Raji (cell line): ENCODE data around the gene AOPEP.

Source experiments
- POLR2A ChIP-seq: IDR thresholded peaks from 2 replicates; pipeline ENCODE4 v1.6.1; 2011; ENCODE audit warnings: low read depth, low read length, control low read depth; ENCODE audit not compliant: insufficient read depth

The AOPEP gene

DNA sequence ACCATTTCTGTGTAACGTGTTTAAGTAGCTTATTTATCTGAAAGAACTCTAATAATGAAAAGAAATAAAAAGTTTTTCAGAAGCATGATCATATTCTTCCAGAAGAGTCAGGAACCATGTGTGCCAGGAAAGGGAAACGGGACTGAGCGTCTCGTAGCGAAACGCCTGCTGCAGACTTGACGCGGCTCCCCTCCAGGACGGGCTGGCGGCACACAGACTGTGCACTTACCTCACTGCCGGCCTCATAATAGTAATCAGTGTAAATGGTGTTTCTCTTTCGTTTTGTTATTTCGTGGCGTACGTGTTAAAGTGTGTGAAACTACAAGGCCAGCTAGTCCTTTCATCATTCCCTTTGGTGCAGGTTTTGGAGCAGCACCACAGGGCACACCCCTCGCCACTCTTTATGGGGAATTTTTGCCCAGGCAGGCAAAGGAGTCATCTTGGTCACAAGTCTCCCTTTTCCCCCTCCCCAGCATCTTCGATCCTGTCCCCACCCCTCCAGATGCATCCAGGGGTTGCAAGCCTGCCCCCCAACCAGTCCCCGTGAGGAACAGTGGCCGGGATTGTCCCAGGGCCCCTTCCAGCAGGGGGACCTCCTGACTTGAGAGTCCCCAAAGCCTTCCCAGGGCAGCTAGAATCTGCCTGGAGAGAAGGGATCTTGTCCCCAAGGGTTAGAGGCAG, 357.9 kb downstream of the AOPEP start:
- TF ChIP-seq POLR2A, result no peak

DNA sequence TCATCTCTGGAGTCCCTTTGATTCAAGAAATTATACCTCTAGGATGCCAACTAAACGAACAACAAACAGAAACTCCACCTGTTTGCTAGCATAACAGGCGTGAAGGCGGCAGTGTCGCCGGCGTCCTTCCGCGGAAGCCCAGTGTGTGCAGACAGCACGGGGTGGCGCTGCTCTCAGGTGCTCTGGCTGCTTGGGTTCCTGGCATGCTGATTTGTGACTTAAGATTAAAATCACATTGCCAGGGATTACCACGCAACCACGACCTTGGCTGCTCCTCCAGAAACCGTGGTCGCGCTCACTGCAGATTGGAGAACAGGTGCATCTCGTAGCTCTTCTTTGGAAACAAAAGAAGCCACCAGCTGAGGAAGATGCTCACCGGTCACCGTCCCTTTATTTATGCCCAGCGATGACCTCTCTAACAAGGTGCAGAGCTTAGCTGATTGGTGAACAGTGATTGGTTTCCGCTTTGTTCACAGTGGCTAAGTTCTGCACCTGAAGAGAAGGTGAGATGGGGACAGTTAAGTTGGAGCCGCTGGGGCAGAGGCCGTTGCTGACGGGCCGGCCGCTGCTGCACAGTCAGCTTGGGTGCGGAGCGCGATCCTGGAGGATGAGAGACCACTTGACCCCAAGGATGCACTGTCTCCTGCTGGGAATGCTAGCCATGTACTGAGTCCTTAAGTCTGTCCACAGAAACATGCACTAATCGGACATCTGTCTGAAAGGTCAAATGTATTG, 358.7 kb downstream of the AOPEP start:
- TF ChIP-seq POLR2A, result no peak

DNA sequence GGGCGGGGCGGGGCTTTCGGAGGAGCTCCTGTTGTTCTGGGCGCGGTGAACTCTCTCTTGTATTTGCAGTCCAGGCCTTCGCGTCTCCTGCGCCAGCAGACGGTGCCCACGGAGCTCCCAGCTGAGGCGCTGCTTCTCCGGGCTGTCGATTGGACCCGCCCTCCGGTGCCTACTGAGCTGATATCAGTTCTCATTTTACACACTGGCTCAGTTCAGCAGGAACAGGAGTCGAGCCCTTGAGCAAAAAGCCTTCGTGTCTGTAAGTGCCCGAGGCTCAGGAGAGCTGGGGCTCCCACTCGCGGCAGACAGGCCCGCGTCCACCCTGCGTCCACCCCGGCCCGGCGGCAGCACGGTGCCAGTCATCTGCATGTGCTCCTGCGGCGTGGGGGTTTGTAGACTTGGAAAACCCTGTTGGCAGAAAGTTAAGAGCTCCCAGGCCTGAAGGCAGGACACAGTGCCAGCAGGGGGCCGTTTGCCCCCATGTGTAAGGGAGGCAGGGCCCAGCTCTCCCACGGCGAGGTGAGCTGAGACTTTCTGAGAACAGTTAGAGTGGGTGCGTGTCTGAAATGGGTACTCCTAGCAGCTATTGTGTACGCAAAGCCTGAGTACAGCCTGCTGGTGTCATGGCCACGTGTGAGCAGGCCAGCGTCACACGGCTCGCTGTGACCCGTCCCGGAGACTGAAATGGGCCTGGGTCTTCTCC, 359.5 kb downstream of the AOPEP start:
- no peak for TF ChIP-seq POLR2A

DNA sequence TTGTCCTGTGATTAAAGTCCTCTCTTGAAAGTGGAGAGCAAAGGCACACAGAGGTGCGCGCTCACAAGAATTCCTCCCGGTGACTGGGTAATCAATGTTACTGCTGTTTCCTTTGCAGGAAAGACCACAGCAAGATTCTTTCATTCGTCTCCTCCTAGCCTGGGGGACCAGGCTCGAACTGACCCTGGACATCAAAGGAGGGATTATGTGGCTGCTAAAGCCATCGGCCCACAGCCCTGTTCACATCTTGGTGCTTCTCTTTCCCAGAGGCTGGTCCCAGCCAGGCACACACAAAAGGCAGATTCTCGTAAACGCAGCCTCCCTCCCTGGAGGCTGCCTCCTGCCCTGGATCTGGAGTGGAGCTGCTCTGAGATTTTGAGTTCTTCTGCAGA, 360.1 kb downstream of the AOPEP start:
- TF ChIP-seq POLR2A, result no peak

DNA sequence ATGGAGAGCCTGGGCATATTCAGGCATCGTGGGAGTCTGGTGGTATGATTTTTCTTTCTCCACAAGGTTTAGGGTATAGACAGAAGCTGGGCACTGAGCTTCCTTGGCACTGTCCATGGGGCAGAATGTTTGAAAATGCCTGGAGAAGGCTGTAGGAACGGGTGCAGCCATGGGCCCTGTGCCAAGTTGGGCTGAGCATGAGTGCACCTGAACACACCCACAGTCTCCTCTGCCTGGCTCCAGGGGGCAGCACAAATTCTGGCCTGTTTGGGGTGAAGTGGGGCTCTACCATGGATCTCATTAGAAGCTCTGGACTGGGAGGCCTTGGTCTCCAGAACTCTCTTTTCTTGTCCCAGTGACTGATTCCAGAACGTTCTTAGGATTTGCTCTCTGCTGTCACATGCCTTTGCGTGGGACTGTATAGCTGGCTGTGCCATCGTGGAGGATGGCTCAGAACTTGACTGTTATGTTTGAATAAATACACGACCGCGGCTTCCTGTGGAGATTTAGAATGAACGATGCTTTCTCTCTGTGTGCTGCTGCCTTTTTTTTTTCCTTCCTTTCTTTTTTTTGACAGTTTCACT, 361.3 kb downstream of the AOPEP start:
- TF ChIP-seq POLR2A, result no peak

DNA sequence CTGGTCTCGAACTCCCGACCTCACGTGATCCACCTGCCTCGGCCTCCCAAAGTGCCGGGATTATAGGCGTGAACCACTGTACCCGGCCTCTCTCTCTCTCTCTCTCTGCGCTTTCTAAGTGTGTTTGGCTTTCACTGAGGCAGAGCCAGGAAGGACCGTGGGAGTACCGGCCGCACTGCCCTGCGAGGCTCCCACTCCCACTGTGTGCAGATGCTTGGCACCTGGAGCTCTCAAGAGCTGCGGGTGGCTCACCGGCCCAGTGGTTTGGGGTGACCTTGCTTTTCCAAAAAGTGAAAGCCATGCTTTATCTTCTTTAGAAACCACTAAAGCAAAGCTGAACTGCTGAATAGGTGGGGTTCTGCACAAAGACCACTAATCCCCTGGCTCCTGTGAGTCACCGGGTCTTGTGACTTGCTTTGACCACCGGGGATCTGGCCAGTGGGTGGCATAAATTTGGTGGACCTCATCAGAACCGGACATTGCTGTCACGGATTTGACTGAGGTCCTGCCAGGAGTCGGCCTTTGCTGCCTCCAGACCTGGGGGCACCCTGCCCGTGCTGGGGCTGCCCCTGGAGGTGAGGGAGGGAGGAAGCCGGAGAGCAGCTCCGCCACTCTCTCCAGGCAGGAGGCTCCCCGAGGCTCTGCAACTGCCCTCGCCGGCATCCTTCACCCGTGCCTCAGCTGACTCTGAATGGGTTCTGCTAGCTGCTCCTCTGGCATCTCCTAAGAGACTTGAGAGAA, 362.1 kb downstream of the AOPEP start:
- no peak for TF ChIP-seq POLR2A

DNA sequence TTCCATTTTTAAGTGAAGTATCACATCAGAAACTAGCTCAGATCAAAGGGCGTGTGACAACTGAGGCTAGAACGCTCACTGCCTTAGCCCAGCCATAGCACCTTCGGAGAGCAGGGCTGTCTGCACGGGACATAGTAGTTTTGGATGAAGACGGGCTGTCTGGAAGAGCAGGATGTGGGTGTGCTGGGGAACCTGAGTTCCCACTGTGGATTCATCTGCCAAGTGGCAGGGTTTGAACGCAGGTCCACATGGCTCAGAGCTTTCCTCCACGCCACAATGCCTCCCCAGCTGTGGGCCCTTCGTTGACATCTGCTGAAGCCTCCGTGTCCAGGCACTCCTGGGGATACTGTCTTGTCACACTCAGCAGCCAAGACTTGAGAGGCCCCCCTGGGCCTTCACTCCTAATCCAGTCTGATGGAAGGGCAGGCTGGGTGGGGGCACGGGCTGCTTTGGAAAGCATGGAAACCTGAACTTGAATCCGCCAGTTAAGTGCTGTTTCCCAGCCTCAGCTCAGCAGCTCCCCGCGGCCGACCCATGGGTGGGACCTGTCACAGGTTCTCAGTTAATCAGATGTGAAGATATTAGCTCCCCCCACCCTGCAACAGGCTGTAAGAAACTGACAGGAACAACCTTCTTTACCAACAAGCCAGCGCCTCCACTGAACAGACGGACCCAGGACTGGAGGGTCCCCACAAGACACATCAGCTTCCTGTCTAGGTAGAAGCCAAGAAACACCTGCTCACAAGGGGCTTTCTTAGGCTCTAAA, 362.9 kb downstream of the AOPEP start:
- no peak for TF ChIP-seq POLR2A

DNA sequence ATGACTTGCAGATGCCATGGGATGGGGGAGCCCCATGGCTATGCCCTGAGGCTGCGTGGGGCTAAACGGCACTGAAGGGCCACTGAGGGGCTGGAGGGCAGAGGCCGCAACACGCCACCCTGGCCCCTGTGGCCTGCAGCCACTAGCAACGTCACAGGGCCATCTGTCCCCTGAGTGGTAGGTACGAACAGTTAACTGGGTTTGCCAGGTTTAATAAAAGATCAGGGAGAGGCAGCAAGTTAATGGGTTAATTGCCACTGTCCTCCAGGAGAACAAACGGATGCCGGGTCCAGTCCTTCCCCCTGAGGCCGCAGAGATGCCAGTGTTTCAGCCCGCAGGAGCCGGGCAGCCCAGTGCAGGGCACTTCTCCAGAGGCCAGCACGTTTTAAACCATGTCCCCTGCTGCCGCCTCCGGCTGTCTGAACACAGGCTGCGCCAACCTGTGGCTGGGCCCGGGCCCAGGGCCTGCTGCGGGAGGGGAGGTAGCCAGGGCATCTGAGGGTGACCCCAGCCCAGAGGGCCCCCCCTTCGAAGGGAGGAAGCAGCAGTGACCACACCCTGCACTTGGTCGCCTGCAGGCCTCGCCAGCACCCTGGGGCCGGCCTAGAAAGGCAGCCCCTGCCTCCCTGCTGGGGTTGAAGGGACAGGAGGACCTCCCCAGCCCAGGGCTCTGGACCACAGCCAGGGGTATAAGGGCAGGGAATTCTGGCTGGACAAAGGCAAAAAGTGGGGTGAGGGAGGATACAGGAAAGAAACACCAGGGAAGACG, 363.7 kb downstream of the AOPEP start:
- TF ChIP-seq POLR2A, result no peak

DNA sequence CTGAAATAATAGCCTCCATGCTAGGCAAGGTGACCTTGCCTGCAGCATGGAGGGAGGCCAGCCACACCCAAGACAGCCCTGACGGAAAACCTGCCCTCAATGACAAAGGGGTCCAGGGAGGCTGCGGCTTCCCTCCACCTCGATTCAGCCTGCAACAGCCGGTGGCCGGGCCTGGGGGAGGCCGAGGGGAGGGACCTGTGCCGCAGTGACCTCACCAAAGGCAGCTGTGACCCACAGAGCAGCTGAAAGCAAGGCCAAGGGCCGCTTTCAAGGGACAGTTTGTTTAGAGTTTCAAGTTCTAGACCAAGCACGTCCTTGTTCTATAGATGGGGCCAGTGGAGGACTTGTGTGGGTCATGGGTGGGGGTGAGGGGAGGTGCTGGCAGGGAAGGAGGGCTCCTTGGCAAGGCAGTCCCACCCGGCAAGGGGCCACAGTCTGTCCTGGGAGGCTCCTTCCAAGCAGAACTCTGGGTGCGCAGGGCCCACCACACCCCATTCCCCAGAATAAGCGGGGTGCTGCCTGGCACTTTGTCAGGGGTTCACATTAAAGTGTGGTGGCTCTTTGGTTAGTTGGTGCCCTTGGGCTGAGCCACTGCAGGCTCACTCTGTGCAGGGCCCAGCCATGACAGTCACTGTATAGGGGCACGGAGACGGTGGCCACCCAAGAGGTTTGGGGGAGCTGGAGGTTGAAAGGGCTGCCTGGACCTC, 364.5 kb downstream of the AOPEP start:
- no peak for TF ChIP-seq POLR2A

DNA sequence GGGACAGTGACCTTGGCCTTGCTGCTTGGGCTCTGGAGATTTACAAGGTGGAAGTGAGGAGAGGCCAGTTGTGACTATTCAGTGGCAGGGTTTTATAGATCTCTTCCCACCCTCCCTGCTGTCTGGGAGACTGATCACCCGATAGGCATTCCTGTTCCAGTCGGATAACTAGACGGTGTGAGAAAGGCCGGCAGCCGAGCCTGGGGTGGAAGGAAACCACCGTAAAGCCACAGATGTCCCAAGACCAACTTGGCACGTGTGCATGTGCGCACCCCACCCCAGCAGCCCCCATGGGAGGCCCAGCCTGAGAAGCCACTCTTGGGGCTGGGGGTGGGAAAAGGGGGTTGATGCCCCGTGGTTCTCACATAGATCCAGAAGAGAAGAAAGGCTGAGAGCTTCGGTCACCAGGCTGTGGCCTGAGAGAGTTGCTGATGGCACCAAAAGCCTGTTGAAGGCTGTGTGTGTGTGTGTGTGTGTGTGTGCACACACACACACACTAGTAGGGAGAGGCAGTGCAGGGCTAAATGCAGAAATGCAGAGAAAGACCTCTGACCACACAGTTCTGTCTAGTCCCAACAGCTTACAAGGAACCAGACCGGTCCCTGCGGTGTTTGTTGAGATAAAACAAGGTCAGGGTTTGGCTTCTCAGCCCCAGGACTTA, 365.2 kb downstream of the AOPEP start:
- no peak for TF ChIP-seq POLR2A

DNA sequence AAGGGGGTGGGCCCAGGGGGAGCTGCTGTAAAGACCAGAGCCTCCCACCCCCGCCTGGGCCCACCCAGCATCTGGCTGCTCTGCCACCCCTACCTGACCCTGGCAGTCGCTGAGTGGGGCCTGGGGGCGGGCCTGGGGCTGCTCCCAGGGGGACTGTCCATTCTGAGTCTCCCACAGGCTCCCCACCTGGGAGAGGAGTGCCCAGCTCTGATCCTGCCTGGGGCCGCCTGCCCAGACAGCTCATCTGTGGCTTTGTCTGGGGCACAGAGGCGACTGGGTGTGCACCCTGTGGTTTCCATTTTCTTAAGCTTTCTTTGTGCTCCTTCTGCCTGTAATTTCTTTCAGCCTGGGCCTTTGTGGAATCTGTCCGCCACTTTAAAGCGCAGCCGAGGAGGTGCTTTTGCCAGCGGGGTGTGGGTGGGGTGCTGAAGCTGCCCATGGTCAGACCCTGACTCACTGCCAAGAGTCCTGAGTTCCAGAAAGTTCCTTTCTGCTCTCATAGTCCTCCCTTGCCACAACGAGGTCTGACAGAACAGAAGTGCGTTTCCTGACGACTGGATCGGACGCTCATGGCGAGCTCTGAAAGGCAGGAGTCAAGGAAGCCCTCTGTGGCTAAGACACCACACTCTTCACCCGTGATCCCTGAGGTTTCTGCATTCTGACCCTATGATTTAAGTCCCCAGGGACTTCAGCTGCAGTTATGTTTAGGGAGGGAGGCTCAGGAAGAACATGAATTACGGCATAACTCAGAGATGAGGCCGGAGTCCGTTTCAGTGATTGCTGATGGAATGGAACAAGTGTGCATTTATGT, 366.0 kb downstream of the AOPEP start:
- no peak for TF ChIP-seq POLR2A

DNA sequence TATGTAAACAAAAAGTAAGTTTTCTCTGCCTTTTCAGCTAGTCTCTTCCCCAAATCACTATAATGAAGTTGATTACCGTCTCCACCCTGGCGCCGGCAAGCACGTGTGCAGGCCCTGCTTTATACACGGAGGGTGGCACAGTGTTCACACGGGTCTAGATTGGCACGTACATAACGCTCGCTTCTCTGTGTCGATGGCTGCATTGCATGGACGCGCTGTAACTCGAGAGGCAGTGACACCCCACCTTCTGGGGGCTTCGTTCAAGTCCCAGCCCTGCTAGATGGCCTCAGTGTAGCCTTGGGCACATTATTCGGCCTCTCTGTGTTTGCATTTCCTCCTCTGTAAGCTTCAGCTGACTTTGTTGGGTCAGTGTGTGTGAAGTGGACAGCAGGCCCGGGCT, 367.1 kb downstream of the AOPEP start:
- no peak for TF ChIP-seq POLR2A
